Measurements from ENCODE around the gene MSI2. TPM values are rescaled to one million over a fixed set of nuclear protein-coding genes. Genes with fewer than 3 reads are reported as not detected.

MSI2 gene
- total and polyA plus RNA-seq, 2 experiments from 2014 or later, result 15.7 to 76.4 TPM

DNA sequence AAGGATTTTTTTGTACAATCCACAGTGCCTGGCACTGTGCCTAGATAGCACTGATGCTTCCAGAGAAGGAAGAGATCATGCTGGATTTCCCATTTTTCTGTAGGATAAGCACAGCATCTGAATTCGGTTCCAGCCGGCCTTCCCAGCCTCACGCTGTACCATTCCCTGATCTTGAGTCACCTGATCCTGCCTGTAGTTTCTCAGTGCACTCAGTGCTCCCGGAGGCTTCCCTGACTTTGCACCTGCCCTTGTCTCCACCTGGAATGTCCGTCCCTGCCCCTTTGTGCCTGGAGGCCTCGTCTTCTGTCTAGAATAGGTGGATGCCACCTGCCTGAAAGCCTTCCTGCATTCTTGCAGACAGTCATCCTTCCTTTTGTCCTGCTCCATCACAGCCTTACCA lies 308.9 kb downstream of the MSI2 start:
- no peak overlapping the region for H3K4me3 ChIP-seq
- TF ChIP-seq CTCF (IDR thresholded peaks at IDR 0.05; ENCODE audit: low read depth, low read length), result no peak
- no peaks in the 10 kb centered on the region for H3K27me3 ChIP-seq
- H3K9me3 ChIP-seq (ENCODE audit: low read depth), result no peaks in the 10 kb centered on the region
- H3K27ac ChIP-seq, result no peak overlapping the region
- H3K36me3 ChIP-seq, result no peaks in the 10 kb centered on the region
- no peaks in the 10 kb centered on the region for H3K4me1 ChIP-seq (ENCODE audit: low read depth)
- no peak for DNase-seq (ENCODE audit: low read depth in 1 of 2, low spot score in 1 of 2)

- no peak for TF ChIP-seq CTCF (IDR thresholded peaks at IDR 0.05; ENCODE audit: low read depth, low read length)
- Histone ChIP-seq H3K4me3 (no peak overlapping the region), H3K27ac (no peak overlapping the region), H3K9me3 (ENCODE audit: low read depth) (no peaks in the 10 kb centered on the region), H3K4me1 (ENCODE audit: low read depth) (no peaks in the 10 kb centered on the region), H3K27me3 (no peaks in the 10 kb centered on the region), H3K36me3 (no peaks in the 10 kb centered on the region)
- DNase-seq (ENCODE audit: low read depth in 1 of 2, low spot score in 1 of 2), result no peak
Measured at GRCh38 chr17:57566721-57567120, 310.4 kb downstream of the MSI2 start.

GRCh38 chr17:57567251-57567650 lies 310.9 kb downstream of the MSI2 start:
- no peak overlapping the region for H3K27ac ChIP-seq
- DNase-seq (ENCODE audit: low read depth in 1 of 2, low spot score in 1 of 2), result no peak
- no peak for TF ChIP-seq CTCF (IDR thresholded peaks at IDR 0.05; ENCODE audit: low read depth, low read length)
- no peak overlapping the region for H3K4me3 ChIP-seq
- no peaks in the 10 kb centered on the region for H3K36me3 ChIP-seq
- H3K9me3 ChIP-seq (ENCODE audit: low read depth), result no peaks in the 10 kb centered on the region
- H3K4me1 ChIP-seq (ENCODE audit: low read depth), result no peaks in the 10 kb centered on the region
- H3K27me3 ChIP-seq, result no peaks in the 10 kb centered on the region

- H3K36me3 ChIP-seq, result no peaks in the 10 kb centered on the region
- no peak for TF ChIP-seq CTCF (IDR thresholded peaks at IDR 0.05; ENCODE audit: low read depth, low read length)
- DNase-seq (ENCODE audit: low read depth in 1 of 2, low spot score in 1 of 2), result no peak
- H3K4me3 ChIP-seq, result no peak overlapping the region
- H3K9me3 ChIP-seq (ENCODE audit: low read depth), result no peaks in the 10 kb centered on the region
- no peak overlapping the region for H3K27ac ChIP-seq
- no peaks in the 10 kb centered on the region for H3K4me1 ChIP-seq (ENCODE audit: low read depth)
- no peaks in the 10 kb centered on the region for H3K27me3 ChIP-seq
Measured at GRCh38 chr17:57568340-57568739, 312.0 kb downstream of the MSI2 start.

- no peak overlapping the region for H3K4me3 ChIP-seq
- H3K4me1 ChIP-seq (ENCODE audit: low read depth), result no peaks in the 10 kb centered on the region
- no peaks in the 10 kb centered on the region for H3K36me3 ChIP-seq
- H3K9me3 ChIP-seq (ENCODE audit: low read depth), result no peaks in the 10 kb centered on the region
- no peaks in the 10 kb centered on the region for H3K27me3 ChIP-seq
- TF ChIP-seq CTCF (IDR thresholded peaks at IDR 0.05; ENCODE audit: low read depth, low read length), result no peak
- no peak overlapping the region for H3K27ac ChIP-seq
- DNase-seq (ENCODE audit: low read depth in 1 of 2, low spot score in 1 of 2), result no peak
Measured at GRCh38 chr17:57569021-57569420, 312.7 kb downstream of the MSI2 start.

DNA sequence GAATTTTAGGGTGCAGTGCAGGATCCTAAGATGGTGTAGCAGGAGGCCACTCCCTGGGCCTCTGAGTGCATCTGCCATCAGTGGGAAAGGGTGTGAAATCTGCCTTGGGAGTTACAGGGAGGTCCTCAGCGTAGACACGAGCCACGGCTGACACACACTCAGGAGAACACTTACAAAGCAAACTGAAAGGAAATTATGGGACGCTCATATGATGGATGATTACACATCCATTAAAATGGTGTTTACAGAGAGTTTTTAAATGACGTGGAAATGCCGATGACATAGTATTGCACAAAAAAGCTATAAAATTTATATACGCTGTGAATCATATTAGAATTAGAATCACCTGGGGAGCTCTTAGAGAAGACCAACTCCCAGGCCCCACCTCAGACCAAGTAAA lies 313.5 kb downstream of the MSI2 start:
- Histone ChIP-seq H3K4me3 (no peak overlapping the region), H3K4me1 (ENCODE audit: low read depth) (no peaks in the 10 kb centered on the region), H3K27me3 (no peaks in the 10 kb centered on the region), H3K36me3 (no peaks in the 10 kb centered on the region), H3K27ac (no peak overlapping the region), H3K9me3 (ENCODE audit: low read depth) (no peaks in the 10 kb centered on the region)
- no peak for DNase-seq (ENCODE audit: low read depth in 1 of 2, low spot score in 1 of 2)
- no peak for TF ChIP-seq CTCF (IDR thresholded peaks at IDR 0.05; ENCODE audit: low read depth, low read length)
